Endodermal cell (in vitro differentiated cells): ENCODE measurements around the gene STYXL2. TPM values are rescaled to one million over a fixed set of nuclear protein-coding genes. Genes with fewer than 3 reads are reported as not detected.

ENCODE experiments used
- DNase-seq: peaks from one replicate; pipeline ENCODE4 v3.0.0-alpha.2; 2017
- H3K27ac ChIP-seq: 2 replicates; pipeline ENCODE4 v1.5.1; 2013; ENCODE audit warnings: mild to moderate bottlenecking, low read depth, low read length, moderate library complexity
- H3K27me3 ChIP-seq: 2 replicates; pipeline ENCODE4 v1.6.1; 2013; ENCODE audit warnings: mild to moderate bottlenecking, low read length, moderate library complexity; ENCODE audit not compliant: insufficient read depth, control insufficient read depth, poor library complexity, severe bottlenecking
- H3K36me3 ChIP-seq: 2 replicates; pipeline ENCODE4 v1.7.0; 2013; ENCODE audit warnings: mild to moderate bottlenecking, low read length, moderate library complexity; ENCODE audit not compliant: control insufficient read depth, insufficient read depth
- H3K4me1 ChIP-seq: one replicate; pipeline ENCODE4 v1.7.0; 2013; ENCODE audit warnings: low read length; ENCODE audit not compliant: control insufficient read depth, insufficient read depth
- H3K4me3 ChIP-seq: 2 replicates; pipeline ENCODE4 v1.5.1; 2013; ENCODE audit warnings: mild to moderate bottlenecking, low read length, moderate library complexity
- H3K9ac ChIP-seq: 2 replicates; pipeline ENCODE4 v1.6.1; 2013; ENCODE audit warnings: mild to moderate bottlenecking, low read length, moderate library complexity; ENCODE audit not compliant: poor library complexity, severe bottlenecking; ENCODE audit errors: extremely low read depth
- H3K9me3 ChIP-seq: 2 replicates; pipeline ENCODE4 v1.6.1; 2013; ENCODE audit warnings: mild to moderate bottlenecking, low read length, moderate library complexity; ENCODE audit not compliant: control insufficient read depth
- H3K27ac Mint-ChIP-seq: 2 replicates; pipeline ENCODE4 v1.8.0; 2020; ENCODE audit warnings: mixed read lengths
- H3K27me3 Mint-ChIP-seq: 2 replicates; pipeline ENCODE4 v1.8.0; 2021; ENCODE audit warnings: mild to moderate bottlenecking, mixed read lengths; ENCODE audit not compliant: insufficient read depth
- H3K36me3 Mint-ChIP-seq: 2 replicates; pipeline ENCODE4 v1.8.0; 2020; ENCODE audit warnings: low read depth, mixed read lengths
- H3K4me1 Mint-ChIP-seq: 2 replicates; pipeline ENCODE4 v1.8.0; 2020; ENCODE audit warnings: mixed read lengths
- H3K4me3 Mint-ChIP-seq: 2 replicates; pipeline ENCODE4 v1.8.0; 2020; ENCODE audit warnings: mild to moderate bottlenecking, moderate library complexity, mixed read lengths
- H3K9me3 Mint-ChIP-seq: 2 replicates; pipeline ENCODE4 v1.8.0; 2020; ENCODE audit warnings: mild to moderate bottlenecking, mixed read lengths
- WGBS, 2 experiments: methylation state at CpG; one replicate each; pipeline versions ENCODE4 v1.1.5 to v1.1.7; 2013; ENCODE audit warnings: missing lambda C conversion rate in 2 of 2, mixed read lengths in 1 of 2; ENCODE audit not compliant: insufficient coverage in 1 of 2, insufficient read length in 1 of 2; 5-methylcytosine and 5-hydroxymethylcytosine counted together
- total RNA-seq, 2 donors: library from RNA; stranded (reverse); fragmentation: NEBNext Ultra II Directional in 1 of 2; extraction: Animal tissue kit (Norgen Biotek cat#: 25700) in 1 of 2; gene quantifications; 2 replicates in 1 of 2; 3 replicates in 1 of 2; pipeline ENCODE4 v1.2.1, GENCODE V29; 2021
- TF ChIP-seq, protein P1 (sequence below): fragments of 200-600 bp; sonication (generic); conservative IDR thresholded peaks from 2 replicates; pipeline ENCODE4 v1.5.0; 2021; ENCODE audit warnings: antibody characterized with exemption, mild to moderate bottlenecking

Gene STYXL2
- total RNA-seq, 2 donors from 2014 or later, result 0.99 to 5.2 TPM

DNA sequence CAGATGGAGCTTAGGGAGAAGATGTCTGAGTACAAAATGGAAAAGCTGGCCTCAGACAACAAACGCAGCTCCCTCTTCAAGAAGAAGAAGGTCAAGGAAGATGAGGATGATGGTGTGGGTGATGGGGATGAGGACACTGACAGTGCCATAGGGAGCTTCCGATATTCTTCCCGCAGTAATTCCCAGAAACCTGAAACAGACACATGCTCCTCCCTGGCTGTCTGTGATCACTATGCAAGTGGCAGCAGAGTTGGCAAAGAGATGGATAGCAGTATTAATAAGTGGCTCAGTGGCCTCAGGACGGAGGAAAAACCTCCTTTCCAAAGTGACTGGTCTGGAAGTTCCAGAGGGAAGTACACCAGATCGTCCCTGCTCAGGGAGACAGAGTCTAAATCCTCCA lies 33.8 kb downstream of the STYXL2 start:
- Mint-ChIP-seq H3K4me1 (peaks cover 9% of the 10 kb centered on the region), H3K27me3 (peaks cover 30% of the 10 kb centered on the region), H3K27ac (no peak overlapping the region), H3K4me3 (no peak overlapping the region), H3K36me3 (no peaks in the 10 kb centered on the region), H3K9me3 (no peaks in the 10 kb centered on the region)
- DNase-seq, result no peak
- Histone ChIP-seq H3K4me1 (no peaks in the 10 kb centered on the region), H3K4me3 (no peak overlapping the region), H3K27me3 (no peaks in the 10 kb centered on the region), H3K9me3 (no peaks in the 10 kb centered on the region), H3K36me3 (no peaks in the 10 kb centered on the region), H3K27ac (no peak overlapping the region), H3K9ac (no peak overlapping the region)
- TF ChIP-seq, protein P1, sequence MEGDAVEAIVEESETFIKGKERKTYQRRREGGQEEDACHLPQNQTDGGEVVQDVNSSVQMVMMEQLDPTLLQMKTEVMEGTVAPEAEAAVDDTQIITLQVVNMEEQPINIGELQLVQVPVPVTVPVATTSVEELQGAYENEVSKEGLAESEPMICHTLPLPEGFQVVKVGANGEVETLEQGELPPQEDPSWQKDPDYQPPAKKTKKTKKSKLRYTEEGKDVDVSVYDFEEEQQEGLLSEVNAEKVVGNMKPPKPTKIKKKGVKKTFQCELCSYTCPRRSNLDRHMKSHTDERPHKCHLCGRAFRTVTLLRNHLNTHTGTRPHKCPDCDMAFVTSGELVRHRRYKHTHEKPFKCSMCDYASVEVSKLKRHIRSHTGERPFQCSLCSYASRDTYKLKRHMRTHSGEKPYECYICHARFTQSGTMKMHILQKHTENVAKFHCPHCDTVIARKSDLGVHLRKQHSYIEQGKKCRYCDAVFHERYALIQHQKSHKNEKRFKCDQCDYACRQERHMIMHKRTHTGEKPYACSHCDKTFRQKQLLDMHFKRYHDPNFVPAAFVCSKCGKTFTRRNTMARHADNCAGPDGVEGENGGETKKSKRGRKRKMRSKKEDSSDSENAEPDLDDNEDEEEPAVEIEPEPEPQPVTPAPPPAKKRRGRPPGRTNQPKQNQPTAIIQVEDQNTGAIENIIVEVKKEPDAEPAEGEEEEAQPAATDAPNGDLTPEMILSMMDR, result no peak
- 82 to 98% methylated on average over 3 to 5 of the region's 5 CpGs for WGBS, 2 experiments

- Mint-ChIP-seq H3K4me3 (no peak overlapping the region), H3K4me1 (peaks cover 6% of the 10 kb centered on the region), H3K27ac (no peak overlapping the region), H3K36me3 (no peaks in the 10 kb centered on the region), H3K27me3 (peaks cover 33% of the 10 kb centered on the region), H3K9me3 (no peaks in the 10 kb centered on the region)
- 93 to 96% methylated on average over 15 to 17 of the region's 17 CpGs for WGBS, 2 experiments
- Histone ChIP-seq H3K9me3 (no peaks in the 10 kb centered on the region), H3K4me1 (no peaks in the 10 kb centered on the region), H3K4me3 (no peak overlapping the region), H3K9ac (no peak overlapping the region), H3K27ac (no peak overlapping the region), H3K27me3 (no peaks in the 10 kb centered on the region), H3K36me3 (no peaks in the 10 kb centered on the region)
- DNase-seq, result no peak
- TF ChIP-seq, protein P1, result peak; percentile 28
These were observed 34.7 kb downstream of the STYXL2 start for GRCh38 chr1:167128261-167129227.

GRCh38 chr1:167130829-167131510 lies 37.1 kb downstream of the STYXL2 start:
- no peak overlapping the region for H3K27ac Mint-ChIP-seq
- DNase-seq, result no peak
- Histone ChIP-seq H3K4me3 (no peak overlapping the region), H3K4me1 (no peaks in the 10 kb centered on the region), H3K27me3 (no peaks in the 10 kb centered on the region), H3K27ac (no peak overlapping the region), H3K36me3 (no peaks in the 10 kb centered on the region), H3K9ac (no peak overlapping the region), H3K9me3 (no peaks in the 10 kb centered on the region)
- H3K4me3 Mint-ChIP-seq, result no peak overlapping the region
- peaks cover 22% of the 10 kb centered on the region for H3K4me1 Mint-ChIP-seq
- TF ChIP-seq, protein P1, result no peak
- H3K27me3 Mint-ChIP-seq, result peaks cover 27% of the 10 kb centered on the region
- WGBS, 2 experiments, result 96 to 100% methylated on average over 2 to 4 of the region's 4 CpGs
- H3K36me3 Mint-ChIP-seq, result no peaks in the 10 kb centered on the region
- no peaks in the 10 kb centered on the region for H3K9me3 Mint-ChIP-seq
